ENCODE measurements around the gene KPTN.

KPTN gene

GRCh38 chr19:47427241-47428176, 56.5 kb downstream of the KPTN start:
- peak overlapping the region; percentile 50 for H3K4me3 ChIP-seq (ENCODE audit: low read length)
- DNase-seq (ENCODE audit: low read depth, low spot score), result peak; percentile 57

Measured in Jurkat, Clone E6-1 (cell line).